H9 (cell line): ENCODE results near the gene CSRNP3. TPM values are rescaled to one million over a fixed set of nuclear protein-coding genes. Genes with fewer than 3 reads are reported as not detected.

Experiments used
- DNase-seq: peaks from one replicate; pipeline ENCODE4 v3.0.0-alpha.2; 2017
- H2AFZ ChIP-seq: one replicate; pipeline ENCODE4 v1.6.1; 2013; ENCODE audit warnings: mild to moderate bottlenecking, low read length, control low read depth, moderate library complexity
- H2AK5ac ChIP-seq: 2 replicates; pipeline ENCODE4 v1.6.1; 2013; ENCODE audit warnings: low read length, control low read depth, mixed read lengths; ENCODE audit not compliant: insufficient read length
- H2BK120ac ChIP-seq: one replicate; pipeline ENCODE4 v1.6.1; 2013; ENCODE audit warnings: low read depth, mild to moderate bottlenecking, low read length, control low read depth, inconsistent platforms; ENCODE audit not compliant: poor library complexity, severe bottlenecking
- H2BK12ac ChIP-seq: 2 replicates; pipeline ENCODE4 v1.6.1; 2013; ENCODE audit warnings: low read length, control low read depth, mixed read lengths, low read depth; ENCODE audit not compliant: insufficient read length
- H2BK15ac ChIP-seq: 2 replicates; pipeline ENCODE4 v1.6.1; 2013; ENCODE audit warnings: low read depth, low read length, control low read depth
- H2BK20ac ChIP-seq: one replicate; pipeline ENCODE4 v1.6.1; 2013; ENCODE audit warnings: low read depth, mild to moderate bottlenecking, low read length, control low read depth, inconsistent platforms; ENCODE audit not compliant: poor library complexity, severe bottlenecking
- H2BK5ac ChIP-seq: 2 replicates; pipeline ENCODE4 v1.6.1; 2013; ENCODE audit warnings: low read length, control low read depth, mixed read lengths; ENCODE audit not compliant: insufficient read length
- H3K14ac ChIP-seq: 2 replicates; pipeline ENCODE4 v1.6.1; 2013; ENCODE audit warnings: low read length, control low read depth; ENCODE audit not compliant: insufficient read depth
- H3K18ac ChIP-seq: 2 replicates; pipeline ENCODE4 v1.6.1; 2013; ENCODE audit warnings: low read depth, mild to moderate bottlenecking, mixed read lengths, low read length, control low read depth; ENCODE audit not compliant: insufficient read length
- H3K23ac ChIP-seq: 2 replicates; pipeline ENCODE4 v1.6.1; 2013; ENCODE audit warnings: low read length, control low read depth, mixed read lengths, low read depth; ENCODE audit not compliant: insufficient read length
- H3K23me2 ChIP-seq: 2 replicates; pipeline ENCODE4 v1.6.1; 2013; ENCODE audit warnings: low read depth, mild to moderate bottlenecking, mixed read lengths, low read length, control low read depth; ENCODE audit not compliant: insufficient read length, poor library complexity, severe bottlenecking
- H3K27ac ChIP-seq: 2 replicates; pipeline ENCODE4 v1.5.1; 2013; ENCODE audit warnings: low read length, control low read depth, mixed read lengths, low read depth; ENCODE audit not compliant: insufficient read length
- H3K27me3 ChIP-seq: 2 replicates; pipeline ENCODE4 v1.6.1; 2013; ENCODE audit warnings: low read length, control low read depth, inconsistent platforms; ENCODE audit not compliant: insufficient read depth
- H3K4ac ChIP-seq: 2 replicates; pipeline ENCODE4 v1.6.1; 2013; ENCODE audit warnings: low read depth, mild to moderate bottlenecking, control low read depth, inconsistent platforms, low read length, moderate library complexity
- H3K4me1 ChIP-seq: 2 replicates; pipeline ENCODE4 v1.6.1; 2013; ENCODE audit warnings: low read length, control low read depth, inconsistent platforms; ENCODE audit not compliant: insufficient read depth
- H3K4me2 ChIP-seq: 2 replicates; pipeline ENCODE4 v1.6.1; 2013; ENCODE audit warnings: low read length, control low read depth, mixed read lengths; ENCODE audit not compliant: insufficient read length, insufficient read depth
- H3K56ac ChIP-seq: 2 replicates; pipeline ENCODE4 v1.6.1; 2013; ENCODE audit warnings: low read depth, mild to moderate bottlenecking, mixed read lengths, low read length, control low read depth; ENCODE audit not compliant: insufficient read length
- H3K79me1 ChIP-seq: 2 replicates; pipeline ENCODE4 v1.6.1; 2013; ENCODE audit warnings: low read depth, mild to moderate bottlenecking, moderate library complexity, low read length, control low read depth, inconsistent platforms; ENCODE audit not compliant: insufficient read depth, poor library complexity, severe bottlenecking
- H3K79me2 ChIP-seq: 2 replicates; pipeline ENCODE4 v1.6.1; 2013; ENCODE audit warnings: low read length, control low read depth, inconsistent platforms; ENCODE audit not compliant: insufficient read depth
- H3K9ac ChIP-seq: 2 replicates; pipeline ENCODE4 v1.6.1; 2013; ENCODE audit warnings: low read length, control low read depth, mixed read lengths; ENCODE audit not compliant: insufficient read length; ENCODE audit errors: extremely low read depth
- H3K9me3 ChIP-seq: one replicate; pipeline ENCODE4 v1.6.1; 2013; ENCODE audit warnings: low read depth, low read length, inconsistent platforms; ENCODE audit not compliant: control insufficient read depth
- H3T11ph ChIP-seq: one replicate; pipeline ENCODE4 v1.6.1; 2013; ENCODE audit warnings: mild to moderate bottlenecking, low read length, control low read depth, inconsistent platforms
- H4K20me1 ChIP-seq: one replicate; pipeline ENCODE4 v1.6.1; 2013; ENCODE audit not compliant: control insufficient read depth, insufficient read length, insufficient read depth
- H4K5ac ChIP-seq: 2 replicates; pipeline ENCODE4 v1.6.1; 2013; ENCODE audit warnings: low read depth, mild to moderate bottlenecking, mixed read lengths, low read length, control low read depth; ENCODE audit not compliant: insufficient read length
- H4K8ac ChIP-seq: replicated peaks from 2 replicates; pipeline ENCODE4 v1.6.1; 2013; ENCODE audit warnings: low read length, control low read depth, mixed read lengths, low read depth; ENCODE audit not compliant: insufficient read length
- H4K91ac ChIP-seq: 2 replicates; pipeline ENCODE4 v1.6.1; 2013; ENCODE audit warnings: low read depth, mild to moderate bottlenecking, moderate library complexity, mixed read lengths, low read length, control low read depth; ENCODE audit not compliant: insufficient read length
- H3K27ac Mint-ChIP-seq, 3 experiments: 2 replicates in 2 of 3; 3 replicates in 1 of 3; pipeline ENCODE4 v1.8.0; 2020 to 2021; ENCODE audit warnings: mixed read lengths in 3 of 3, mild to moderate bottlenecking in 1 of 3, moderate library complexity in 1 of 3
- H3K27me3 Mint-ChIP-seq: 2 replicates; pipeline ENCODE4 v1.8.0; 2021; ENCODE audit warnings: low read depth, mild to moderate bottlenecking, moderate library complexity, mixed read lengths
- H3K36me3 Mint-ChIP-seq, 3 experiments: 2 replicates in 2 of 3; 3 replicates in 1 of 3; pipeline ENCODE4 v1.8.0; 2020 to 2021; ENCODE audit warnings: low read depth in 3 of 3, mixed read lengths in 3 of 3; ENCODE audit not compliant: insufficient read depth in 1 of 3
- H3K4me1 Mint-ChIP-seq, 2 experiments: 2 replicates each; pipeline ENCODE4 v1.8.0; 2020; ENCODE audit warnings: mixed read lengths in 2 of 2
- H3K4me3 Mint-ChIP-seq, 2 experiments: 2 replicates in 1 of 2; 3 replicates in 1 of 2; pipeline ENCODE4 v1.8.0; 2020 to 2021; ENCODE audit warnings: mild to moderate bottlenecking in 2 of 2, mixed read lengths in 2 of 2, moderate library complexity in 1 of 2
- H3K9me3 Mint-ChIP-seq, 2 experiments: 2 replicates in 1 of 2; 3 replicates in 1 of 2; pipeline ENCODE4 v1.8.0; 2020; ENCODE audit warnings: mild to moderate bottlenecking in 2 of 2, mixed read lengths in 2 of 2, moderate library complexity in 1 of 2
- WGBS: extraction: QIAGEN DNeasy Blood & Tissue Kit; methylation state at CpG from one replicate; pipeline ENCODE4 v1.1.7; 2013; ENCODE audit warnings: missing lambda C conversion rate, low lambda C conversion rate, mixed read lengths; ENCODE audit not compliant: insufficient read length; ENCODE audit errors: extremely low coverage; 5-methylcytosine and 5-hydroxymethylcytosine counted together
- total RNA-seq: library from RNA; stranded (reverse); gene quantifications from 2 replicates; pipeline ENCODE4 v1.2.1, GENCODE V29; 2021
- TF ChIP-seq, protein P1 (sequence below): fragments of 200-600 bp; sonication (generic); conservative IDR thresholded peaks from 3 replicates; pipeline ENCODE4 v1.8.0; 2021; ENCODE audit warnings: antibody characterized with exemption, mild to moderate bottlenecking

CSRNP3 gene
- total RNA-seq, 1 experiment from 2014 or later, result 3.6 TPM

- no peak overlapping the region for H3K27ac ChIP-seq
- no peak overlapping the region for H3K18ac ChIP-seq
- no peak overlapping the region for H2BK120ac ChIP-seq
- no peak overlapping the region for H3T11ph ChIP-seq
- H4K20me1 ChIP-seq, result no peaks in the 10 kb centered on the region
- no peak overlapping the region for H3K14ac ChIP-seq
- TF ChIP-seq, protein P1, sequence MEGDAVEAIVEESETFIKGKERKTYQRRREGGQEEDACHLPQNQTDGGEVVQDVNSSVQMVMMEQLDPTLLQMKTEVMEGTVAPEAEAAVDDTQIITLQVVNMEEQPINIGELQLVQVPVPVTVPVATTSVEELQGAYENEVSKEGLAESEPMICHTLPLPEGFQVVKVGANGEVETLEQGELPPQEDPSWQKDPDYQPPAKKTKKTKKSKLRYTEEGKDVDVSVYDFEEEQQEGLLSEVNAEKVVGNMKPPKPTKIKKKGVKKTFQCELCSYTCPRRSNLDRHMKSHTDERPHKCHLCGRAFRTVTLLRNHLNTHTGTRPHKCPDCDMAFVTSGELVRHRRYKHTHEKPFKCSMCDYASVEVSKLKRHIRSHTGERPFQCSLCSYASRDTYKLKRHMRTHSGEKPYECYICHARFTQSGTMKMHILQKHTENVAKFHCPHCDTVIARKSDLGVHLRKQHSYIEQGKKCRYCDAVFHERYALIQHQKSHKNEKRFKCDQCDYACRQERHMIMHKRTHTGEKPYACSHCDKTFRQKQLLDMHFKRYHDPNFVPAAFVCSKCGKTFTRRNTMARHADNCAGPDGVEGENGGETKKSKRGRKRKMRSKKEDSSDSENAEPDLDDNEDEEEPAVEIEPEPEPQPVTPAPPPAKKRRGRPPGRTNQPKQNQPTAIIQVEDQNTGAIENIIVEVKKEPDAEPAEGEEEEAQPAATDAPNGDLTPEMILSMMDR, result no peak
- no peak overlapping the region for H2BK15ac ChIP-seq
- H3K27ac Mint-ChIP-seq, result no peak overlapping the region
- no peak overlapping the region for H2BK20ac ChIP-seq
- H3K4me1 ChIP-seq, result peaks cover 3% of the 10 kb centered on the region; the same call in 1 of the 2 replicates
- no peak overlapping the region for H2BK12ac ChIP-seq
- no peak for DNase-seq
- no peak overlapping the region for H4K8ac ChIP-seq
- peaks cover 5% of the 10 kb centered on the region for H3K23me2 ChIP-seq
- H3K9me3 Mint-ChIP-seq, result no peaks in the 10 kb centered on the region
- H3K23ac ChIP-seq, result no peak overlapping the region
- H4K5ac ChIP-seq, result no peak overlapping the region
- no peak overlapping the region for H3K4me3 Mint-ChIP-seq
- no peak overlapping the region for H2AK5ac ChIP-seq
- no peak overlapping the region for H3K4ac ChIP-seq
- no peaks in the 10 kb centered on the region for H3K27me3 Mint-ChIP-seq
- WGBS, result no CpG with 5 or more reads among the region's 3 CpGs
- H3K4me1 Mint-ChIP-seq, result peaks cover 25 to 32% of the 10 kb centered on the region in 2 experiments
- no peak overlapping the region for H2AFZ ChIP-seq
- H2BK5ac ChIP-seq, result no peak overlapping the region
- no peak overlapping the region for H3K56ac ChIP-seq
- no peaks in the 10 kb centered on the region for H3K79me2 ChIP-seq
- H3K79me1 ChIP-seq, result no peaks in the 10 kb centered on the region
- no peaks in the 10 kb centered on the region for H3K36me3 Mint-ChIP-seq
- no peak overlapping the region for H3K9ac ChIP-seq
- H3K27me3 ChIP-seq, result no peaks in the 10 kb centered on the region
- no peaks in the 10 kb centered on the region for H3K9me3 ChIP-seq
- no peak overlapping the region for H3K4me2 ChIP-seq
- no peak overlapping the region for H4K91ac ChIP-seq
Measured at GRCh38 chr2:165576409-165577154, 107.1 kb downstream of the CSRNP3 start.
